ENCODE measurements around the gene CA4. TPM values are rescaled to one million over a fixed set of nuclear protein-coding genes. Genes with fewer than 3 reads are reported as not detected.

The CA4 gene
- total and polyA plus RNA-seq, 9 of the 15 experiments (the other 6 are each of a cell fraction or from before 2014, with no cell fraction given), result 0.13 TPM; not detected in 7

- TF ChIP-seq PPARD (CRISPR knock-in tag; IDR thresholded peaks at IDR 0.05) (no peak), ZNF175 (CRISPR knock-in tag; IDR thresholded peaks at IDR 0.05; ENCODE audit: low read depth) (peak; percentile 6; the same call in 1 of the 2 replicates), FOXK2 (conservative IDR thresholded peaks at IDR 0.05 in 1 of 2, IDR thresholded peaks at IDR 0.05 in 1 of 2; ENCODE audit: low read depth in 2 of 2) (no peak), HNRNPLL (IDR thresholded peaks at IDR 0.05; ENCODE audit: low read depth, low read length, poor library complexity, severe bottlenecking) (no peak), HNRNPK (IDR thresholded peaks at IDR 0.05; ENCODE audit: low read depth, low read length, poor library complexity, severe bottlenecking) (no peak), HIVEP1 (CRISPR knock-in tag; IDR thresholded peaks at IDR 0.05) (no peak), BACH1 (tag; IDR thresholded peaks at IDR 0.05) (no peak), KLF16 (IDR thresholded peaks at IDR 0.05) (no peak), CBFB (CRISPR knock-in tag; IDR thresholded peaks at IDR 0.05) (no peak), ELF2 (CRISPR knock-in tag; IDR thresholded peaks at IDR 0.05) (no peak), FIP1L1 (IDR thresholded peaks at IDR 0.05; ENCODE audit: low read depth, low read length, poor library complexity, severe bottlenecking) (no peak), ZNF589 (CRISPR knock-in tag; IDR thresholded peaks at IDR 0.05; ENCODE audit: low read depth) (no peak), ZZZ3 (IDR thresholded peaks at IDR 0.05) (no peak), CREBBP (IDR thresholded peaks at IDR 0.05; ENCODE audit: low read depth, low read length) (no peak)
- TF ChIP-seq, protein P1, sequence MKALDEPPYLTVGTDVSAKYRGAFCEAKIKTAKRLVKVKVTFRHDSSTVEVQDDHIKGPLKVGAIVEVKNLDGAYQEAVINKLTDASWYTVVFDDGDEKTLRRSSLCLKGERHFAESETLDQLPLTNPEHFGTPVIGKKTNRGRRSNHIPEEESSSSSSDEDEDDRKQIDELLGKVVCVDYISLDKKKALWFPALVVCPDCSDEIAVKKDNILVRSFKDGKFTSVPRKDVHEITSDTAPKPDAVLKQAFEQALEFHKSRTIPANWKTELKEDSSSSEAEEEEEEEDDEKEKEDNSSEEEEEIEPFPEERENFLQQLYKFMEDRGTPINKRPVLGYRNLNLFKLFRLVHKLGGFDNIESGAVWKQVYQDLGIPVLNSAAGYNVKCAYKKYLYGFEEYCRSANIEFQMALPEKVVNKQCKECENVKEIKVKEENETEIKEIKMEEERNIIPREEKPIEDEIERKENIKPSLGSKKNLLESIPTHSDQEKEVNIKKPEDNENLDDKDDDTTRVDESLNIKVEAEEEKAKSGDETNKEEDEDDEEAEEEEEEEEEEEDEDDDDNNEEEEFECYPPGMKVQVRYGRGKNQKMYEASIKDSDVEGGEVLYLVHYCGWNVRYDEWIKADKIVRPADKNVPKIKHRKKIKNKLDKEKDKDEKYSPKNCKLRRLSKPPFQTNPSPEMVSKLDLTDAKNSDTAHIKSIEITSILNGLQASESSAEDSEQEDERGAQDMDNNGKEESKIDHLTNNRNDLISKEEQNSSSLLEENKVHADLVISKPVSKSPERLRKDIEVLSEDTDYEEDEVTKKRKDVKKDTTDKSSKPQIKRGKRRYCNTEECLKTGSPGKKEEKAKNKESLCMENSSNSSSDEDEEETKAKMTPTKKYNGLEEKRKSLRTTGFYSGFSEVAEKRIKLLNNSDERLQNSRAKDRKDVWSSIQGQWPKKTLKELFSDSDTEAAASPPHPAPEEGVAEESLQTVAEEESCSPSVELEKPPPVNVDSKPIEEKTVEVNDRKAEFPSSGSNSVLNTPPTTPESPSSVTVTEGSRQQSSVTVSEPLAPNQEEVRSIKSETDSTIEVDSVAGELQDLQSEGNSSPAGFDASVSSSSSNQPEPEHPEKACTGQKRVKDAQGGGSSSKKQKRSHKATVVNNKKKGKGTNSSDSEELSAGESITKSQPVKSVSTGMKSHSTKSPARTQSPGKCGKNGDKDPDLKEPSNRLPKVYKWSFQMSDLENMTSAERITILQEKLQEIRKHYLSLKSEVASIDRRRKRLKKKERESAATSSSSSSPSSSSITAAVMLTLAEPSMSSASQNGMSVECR (CRISPR knock-in tag; IDR thresholded peaks at IDR 0.05), result no peak
- TF ChIP-seq, protein P2, sequence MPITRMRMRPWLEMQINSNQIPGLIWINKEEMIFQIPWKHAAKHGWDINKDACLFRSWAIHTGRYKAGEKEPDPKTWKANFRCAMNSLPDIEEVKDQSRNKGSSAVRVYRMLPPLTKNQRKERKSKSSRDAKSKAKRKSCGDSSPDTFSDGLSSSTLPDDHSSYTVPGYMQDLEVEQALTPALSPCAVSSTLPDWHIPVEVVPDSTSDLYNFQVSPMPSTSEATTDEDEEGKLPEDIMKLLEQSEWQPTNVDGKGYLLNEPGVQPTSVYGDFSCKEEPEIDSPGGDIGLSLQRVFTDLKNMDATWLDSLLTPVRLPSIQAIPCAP (CRISPR knock-in tag; IDR thresholded peaks at IDR 0.05; ENCODE audit: borderline replicate concordance), result no peak
- TF ChIP-seq, protein P3, sequence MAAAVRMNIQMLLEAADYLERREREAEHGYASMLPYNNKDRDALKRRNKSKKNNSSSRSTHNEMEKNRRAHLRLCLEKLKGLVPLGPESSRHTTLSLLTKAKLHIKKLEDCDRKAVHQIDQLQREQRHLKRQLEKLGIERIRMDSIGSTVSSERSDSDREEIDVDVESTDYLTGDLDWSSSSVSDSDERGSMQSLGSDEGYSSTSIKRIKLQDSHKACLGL (CRISPR knock-in tag; IDR thresholded peaks at IDR 0.05; ENCODE audit: borderline replicate concordance, poor library complexity, severe bottlenecking), result no peak
Measured at GRCh38 chr17:60170835-60171752, 21.3 kb downstream of the CA4 start (continued).
